M059J (cell line): ENCODE measurements around the gene TERB1. TPM values are rescaled to one million over a fixed set of nuclear protein-coding genes. Genes with fewer than 3 reads are reported as not detected.

Experiments used
- DNase-seq: peaks from one replicate; pipeline ENCODE4 v3.0.0-alpha.2; 2012; ENCODE audit warnings: low read depth
- total RNA-seq: library from RNA; depleted of rRNA; stranded (reverse); fragments of >200 nt; shearing (Covaris generic); gene quantifications from 2 replicates; pipeline ENCODE4 v1.2.3, GENCODE V29; 2014; rRNA removed

Gene TERB1
- total RNA-seq, result not detected in 2 replicates

- DNase-seq, result no peak
These were observed at the start of gene TERB1 for GRCh38 chr16:66801320-66802105. TERB1 (minus strand) TSS chr16:66801584; CDS start chr16:66796798, 4,786 bp downstream.

GRCh38 chr16:66850115-66850815 is 48.9 kb upstream of the TERB1 start:
- DNase-seq, result no peak

- no peak for DNase-seq
These were observed 48.2 kb upstream of the TERB1 start for GRCh38 chr16:66849549-66849948.

GRCh38 chr16:66849021-66849420 is 47.6 kb upstream of the TERB1 start:
- DNase-seq, result no peak

GRCh38 chr16:66848172-66848571 is 46.8 kb upstream of the TERB1 start:
- no peak for DNase-seq

GRCh38 chr16:66847533-66848067 is 46.2 kb upstream of the TERB1 start:
- DNase-seq, result no peak

- no peak for DNase-seq
These were observed 45.4 kb upstream of the TERB1 start for GRCh38 chr16:66846831-66847230.

GRCh38 chr16:66846266-66846665 is 44.9 kb upstream of the TERB1 start:
- DNase-seq, result no peak

- DNase-seq, result peak; percentile 26
These were observed 44.4 kb upstream of the TERB1 start for GRCh38 chr16:66845791-66846221.

GRCh38 chr16:66845080-66845410 is 43.7 kb upstream of the TERB1 start:
- DNase-seq, result no peak

- DNase-seq, result no peak
These were observed 43.1 kb upstream of the TERB1 start, which contains the start of gene CA7 for GRCh38 chr16:66844342-66845079. CA7 (plus strand) TSS chr16:66844414; CDS start chr16:66844488, 74 bp downstream.

GRCh38 chr16:66844009-66844341 is 42.6 kb upstream of the TERB1 start:
- no peak for DNase-seq

- DNase-seq, result no peak
These were observed 41.8 kb upstream of the TERB1 start for GRCh38 chr16:66843191-66843590.

GRCh38 chr16:66842765-66843164 is 41.4 kb upstream of the TERB1 start:
- peak; percentile 29 for DNase-seq

GRCh38 chr16:66841366-66841765 is 40.0 kb upstream of the TERB1 start:
- DNase-seq, result no peak

- DNase-seq, result no peak
These were observed 39.5 kb upstream of the TERB1 start for GRCh38 chr16:66840883-66841282.

GRCh38 chr16:66834746-66835145 is 33.4 kb upstream of the TERB1 start:
- no peak for DNase-seq

GRCh38 chr16:66832661-66833305 is 31.4 kb upstream of the TERB1 start:
- DNase-seq, result peak; percentile 74

GRCh38 chr16:66832190-66832589 is 30.8 kb upstream of the TERB1 start:
- DNase-seq, result no peak

- DNase-seq, result peak; percentile 83
These were observed 29.3 kb upstream of the TERB1 start, which contains the start of gene NAE1 for GRCh38 chr16:66830422-66831404. NAE1 (minus strand) TSS chr16:66830976; CDS start chr16:66830899, 77 bp downstream.
